HepG2 (cell line): ENCODE results near the gene OTOGL. TPM values are rescaled to one million over a fixed set of nuclear protein-coding genes. Genes with fewer than 3 reads are reported as not detected.

Experiments used
- ATAC-seq: fragments of 200-7000 bp; cut with Tn5 transposase; 3 replicates; pipeline ENCODE4 v1.9.1; 2020; ENCODE audit warnings: mild to moderate bottlenecking, moderate library complexity
- BruUV-seq: library from RNA; stranded (reverse); fragments of 400-500 nt; replicated peaks from 2 replicates; lab custom pipeline; 2021; lab: Mats Ljungman, UMichigan
- CTCF ChIA-PET: fragments of 300-600 bp; formaldehyde crosslinking; extraction: SDS; loops from one replicate; lab custom pipeline; 2021; ENCODE audit warnings: low total read pairs, inconsistent platforms, low intra/inter-chr PET ratio; lab: Yijun Ruan, JAX
- POLR2A ChIA-PET: fragments of 350-600 bp; sonication (Branson Sonifier 250); formaldehyde crosslinking; loops from one replicate; lab custom pipeline; 2020; ENCODE audit warnings: antibody characterized with exemption, inconsistent platforms; lab: Yijun Ruan, JAX
- DNase-seq: peaks from one replicate; pipeline ENCODE4 v3.0.0-alpha.2; 2015; ENCODE audit warnings: low spot score
- FAIRE-seq: peaks from 3 replicates; lab custom pipeline; 2011; peaks lifted over from hg19 to GRCh38; lab: Jason Lieb, UNC
- H2AFZ ChIP-seq: one replicate; pipeline ENCODE4 v1.6.1; 2011; ENCODE audit warnings: low read length, inconsistent platforms
- H3K27ac ChIP-seq: fragments of 300-600 bp; 3 replicates; pipeline ENCODE4 v1.8.0; 2011; ENCODE audit warnings: mixed run types, mild to moderate bottlenecking, mixed read lengths, low read length, inconsistent platforms; ENCODE audit not compliant: insufficient read depth; ENCODE audit errors: extremely low read length
- H3K27me3 ChIP-seq, 2 experiments: fragments of 200-600 bp in 1 of 2; 2 replicates in 1 of 2; 3 replicates in 1 of 2; pipeline versions ENCODE4 v1.6.0 to v1.8.0; 2011; ENCODE audit warnings: low read length in 2 of 2, mild to moderate bottlenecking in 2 of 2, moderate library complexity in 2 of 2, inconsistent platforms in 1 of 2; ENCODE audit not compliant: insufficient read depth in 2 of 2, control insufficient read depth in 1 of 2
- H3K36me3 ChIP-seq, 2 experiments: fragments of 200-600 bp in 1 of 2; replicated peaks in 1 of 2; 2 replicates in 1 of 2; 3 replicates in 1 of 2; pipeline versions ENCODE4 v1.5.1 to v1.8.0; 2011; ENCODE audit warnings: low read length in 2 of 2, inconsistent platforms in 1 of 2; ENCODE audit not compliant: insufficient read depth in 2 of 2, control insufficient read depth in 1 of 2
- H3K4me1 ChIP-seq: 2 replicates; pipeline ENCODE4 v1.5.1; 2012; ENCODE audit warnings: low read length, inconsistent platforms; ENCODE audit not compliant: insufficient read depth
- H3K4me2 ChIP-seq: 2 replicates; pipeline ENCODE4 v1.6.0; 2011; ENCODE audit warnings: low read depth, low read length, inconsistent platforms
- H3K4me3 ChIP-seq, 3 experiments: fragments of 200-600 bp in 1 of 3; sonication (generic), shearing (Covaris generic) in 1 of 3; replicated peaks in 1 of 3; 2 replicates each; pipeline ENCODE4 v1.5.1; 2011 to 2016; ENCODE audit warnings: low read length in 3 of 3, inconsistent platforms in 2 of 3, low read depth in 2 of 3, mild to moderate bottlenecking in 2 of 3, control low read depth in 1 of 3, mixed read lengths in 1 of 3; ENCODE audit not compliant: insufficient read depth in 1 of 3
- H3K79me2 ChIP-seq: one replicate; pipeline ENCODE4 v1.6.1; 2011; ENCODE audit warnings: low read length, inconsistent platforms; ENCODE audit not compliant: insufficient read depth
- H3K9ac ChIP-seq: 2 replicates; pipeline ENCODE4 v1.6.0; 2011; ENCODE audit warnings: mild to moderate bottlenecking, low read depth, low read length, inconsistent platforms; ENCODE audit not compliant: insufficient read depth
- H3K9me3 ChIP-seq: 2 replicates; pipeline ENCODE4 v1.5.1; 2012; ENCODE audit warnings: mild to moderate bottlenecking, low read length
- H4K20me1 ChIP-seq: 2 replicates; pipeline ENCODE4 v1.6.0; 2011; ENCODE audit warnings: inconsistent platforms, mild to moderate bottlenecking, low read length, moderate library complexity; ENCODE audit not compliant: insufficient read depth
- BORCS8-MEF2B ChIP-seq: sonication (generic); formaldehyde crosslinking; IDR thresholded peaks from 2 replicates; pipeline ENCODE4 v1.8.0; 2022; ENCODE audit warnings: mild to moderate bottlenecking, missing genetic modification reagents
- ERF ChIP-seq: IDR thresholded peaks from 2 replicates; pipeline ENCODE4 v1.6.1; 2018; ENCODE audit warnings: missing biosample characterization, missing genetic modification reagents
- SETDB1 ChIP-seq: sonication (generic); formaldehyde crosslinking; IDR thresholded peaks from 2 replicates; pipeline ENCODE4 v1.5.1; 2020; ENCODE audit warnings: missing genetic modification reagents, mild to moderate bottlenecking, borderline replicate concordance
- STAG1 ChIP-seq: sonication (generic); formaldehyde crosslinking; IDR thresholded peaks from 2 replicates; pipeline ENCODE4 v1.4.0; 2020; ENCODE audit warnings: missing genetic modification reagents
- ZNF343 ChIP-seq: sonication (generic); formaldehyde crosslinking; IDR thresholded peaks from 2 replicates; pipeline ENCODE4 v1.4.0; 2020; ENCODE audit warnings: mild to moderate bottlenecking, missing genetic modification reagents
- ZNF839 ChIP-seq: sonication (generic); formaldehyde crosslinking; IDR thresholded peaks from 2 replicates; pipeline ENCODE4 v1.4.0; 2020; ENCODE audit warnings: missing genetic modification reagents, mild to moderate bottlenecking, borderline replicate concordance
- WGBS: methylation state at CpG from one replicate; pipeline ENCODE4 v1.1.6; 2017; ENCODE audit warnings: low lambda C conversion rate; 5-methylcytosine and 5-hydroxymethylcytosine counted together
- in situ Hi-C: cut with HindIII; loops from 2 replicates; pipeline ENCODE4 v1.10.0; 2017; ENCODE audit warnings: low pct_unique_long_range_greater_than_20kb; ENCODE audit not compliant: extremely low pct_ligation_motif_present
- intact Hi-C: fragments of 100-400 bp; cut with micrococcal nuclease; formaldehyde crosslinking; loops from one replicate; pipeline ENCODE4 v1.10.0; 2022; ENCODE audit not compliant: unreplicated experiment
- polyA plus RNA-seq, 8 experiments: library from polyadenylated mRNA; depleted of rRNA in 3 of 8; stranded (reverse) in 7 of 8; unstranded in 1 of 8; fragments of >200 nt; fragmentation: Illumina TruSeq in 4 of 8; extraction: Trizol in 4 of 8; gene quantifications; 2 replicates each; pipeline versions ENCODE4 v1.2.1 to v1.2.3, GENCODE V29; 2011 to 2016; ENCODE audit warnings: low read depth in 4 of 8, missing spikeins in 1 of 8, mixed read lengths in 1 of 8; ENCODE audit not compliant: insufficient read depth in 1 of 8
- total RNA-seq, 5 experiments: library from RNA; depleted of rRNA; stranded (reverse); fragments of >200 nt; fragmentation: Illumina TruSeq; extraction: Trizol; gene quantifications; 2 replicates each; pipeline ENCODE4 v1.2.3, GENCODE V29; 2016; ENCODE audit warnings: low read depth in 1 of 5
- TF ChIP-seq, protein P1 (sequence below): sonication (generic); formaldehyde crosslinking; IDR thresholded peaks from 2 replicates; pipeline ENCODE4 v1.5.0; 2020; ENCODE audit warnings: mild to moderate bottlenecking, missing genetic modification reagents
- TF ChIP-seq, protein P2 (sequence below), 2 experiments: sonication (generic) in 1 of 2; formaldehyde crosslinking in 1 of 2; IDR thresholded peaks; 2 replicates each; pipeline versions ENCODE4 v1.5.1 to v1.6.1; 2011 to 2020; ENCODE audit warnings: borderline replicate concordance in 1 of 2, low read depth in 1 of 2, low read length in 1 of 2, mild to moderate bottlenecking in 1 of 2, missing genetic modification reagents in 1 of 2, moderate library complexity in 1 of 2
- TF ChIP-seq, protein P3 (sequence below): sonication (generic); formaldehyde crosslinking; IDR thresholded peaks from 2 replicates; pipeline ENCODE4 v1.4.0; 2020; ENCODE audit warnings: missing genetic modification reagents, borderline replicate concordance

Gene OTOGL
- total and polyA plus RNA-seq, 2 of the 13 experiments (the other 11 are each of a cell fraction or from before 2014, with no cell fraction given), result not detected

DNA sequence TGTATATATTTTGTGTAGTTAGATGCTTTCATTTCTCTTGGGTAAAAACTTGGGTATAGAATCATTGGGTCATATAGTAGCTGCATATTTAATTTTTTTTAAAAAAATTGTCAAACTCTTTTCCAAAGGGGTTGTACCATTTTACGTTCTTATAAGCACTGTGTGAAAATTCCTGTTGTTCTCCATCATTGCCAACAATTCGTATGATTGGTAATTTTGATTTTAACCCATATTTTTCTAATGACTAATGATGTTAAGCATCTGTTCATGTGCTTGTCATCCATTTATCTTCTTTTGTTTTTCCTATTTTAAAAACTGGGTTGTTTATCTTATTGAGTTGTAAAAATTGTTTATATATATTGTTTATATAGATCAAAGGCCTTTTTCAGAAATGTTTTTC is 77.4 kb downstream of the OTOGL start:
- 1% methylated on average over 2 of the region's 2 CpGs for WGBS
- in situ Hi-C loops (loop anchor here (25.0 kb wide), 1 partner anchor 389 kb away; no protein-coding TSS in a partner anchor), intact Hi-C loops (no loop called here)
- Histone ChIP-seq H3K4me3 (no peak overlapping the region), H4K20me1 (no peaks in the 10 kb centered on the region), H2AFZ (no peak overlapping the region), H3K9me3 (no peaks in the 10 kb centered on the region), H3K36me3 (no peaks in the 10 kb centered on the region), H3K9ac (no peak overlapping the region), H3K79me2 (no peaks in the 10 kb centered on the region), H3K27ac (no peak overlapping the region), H3K4me1 (no peaks in the 10 kb centered on the region), H3K4me2 (no peak overlapping the region), H3K27me3 (0 out of 5 replicates have a peak, but pooled peaks cover 0 to 1% of the 10 kb centered on the region in 2 experiments)
- FAIRE-seq, result no peak
- DNase-seq, result no peak
- no TSS peak for BruUV-seq
- TF ChIP-seq, protein P1, sequence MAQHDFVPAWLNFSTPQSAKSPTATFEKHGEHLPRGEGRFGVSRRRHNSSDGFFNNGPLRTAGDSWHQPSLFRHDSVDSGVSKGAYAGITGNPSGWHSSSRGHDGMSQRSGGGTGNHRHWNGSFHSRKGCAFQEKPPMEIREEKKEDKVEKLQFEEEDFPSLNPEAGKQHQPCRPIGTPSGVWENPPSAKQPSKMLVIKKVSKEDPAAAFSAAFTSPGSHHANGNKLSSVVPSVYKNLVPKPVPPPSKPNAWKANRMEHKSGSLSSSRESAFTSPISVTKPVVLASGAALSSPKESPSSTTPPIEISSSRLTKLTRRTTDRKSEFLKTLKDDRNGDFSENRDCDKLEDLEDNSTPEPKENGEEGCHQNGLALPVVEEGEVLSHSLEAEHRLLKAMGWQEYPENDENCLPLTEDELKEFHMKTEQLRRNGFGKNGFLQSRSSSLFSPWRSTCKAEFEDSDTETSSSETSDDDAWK, result no peak
- TF ChIP-seq STAG1 (no peak), SETDB1 (no peak), ERF (CRISPR knock-in tag) (no peak), ZNF839 (CRISPR knock-in tag) (no peak), ZNF343 (CRISPR knock-in tag) (no peak), BORCS8-MEF2B (CRISPR knock-in tag) (no peak)
- TF ChIP-seq, protein P2, sequence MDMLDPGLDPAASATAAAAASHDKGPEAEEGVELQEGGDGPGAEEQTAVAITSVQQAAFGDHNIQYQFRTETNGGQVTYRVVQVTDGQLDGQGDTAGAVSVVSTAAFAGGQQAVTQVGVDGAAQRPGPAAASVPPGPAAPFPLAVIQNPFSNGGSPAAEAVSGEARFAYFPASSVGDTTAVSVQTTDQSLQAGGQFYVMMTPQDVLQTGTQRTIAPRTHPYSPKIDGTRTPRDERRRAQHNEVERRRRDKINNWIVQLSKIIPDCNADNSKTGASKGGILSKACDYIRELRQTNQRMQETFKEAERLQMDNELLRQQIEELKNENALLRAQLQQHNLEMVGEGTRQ (IDR thresholded peaks at IDR 0.05; ENCODE audit: low read depth, low read length), result no peak
- TF ChIP-seq, protein P2 (CRISPR knock-in tag; IDR thresholded peaks at IDR 0.05; ENCODE audit: borderline replicate concordance), result no peak
- TF ChIP-seq, protein P3, sequence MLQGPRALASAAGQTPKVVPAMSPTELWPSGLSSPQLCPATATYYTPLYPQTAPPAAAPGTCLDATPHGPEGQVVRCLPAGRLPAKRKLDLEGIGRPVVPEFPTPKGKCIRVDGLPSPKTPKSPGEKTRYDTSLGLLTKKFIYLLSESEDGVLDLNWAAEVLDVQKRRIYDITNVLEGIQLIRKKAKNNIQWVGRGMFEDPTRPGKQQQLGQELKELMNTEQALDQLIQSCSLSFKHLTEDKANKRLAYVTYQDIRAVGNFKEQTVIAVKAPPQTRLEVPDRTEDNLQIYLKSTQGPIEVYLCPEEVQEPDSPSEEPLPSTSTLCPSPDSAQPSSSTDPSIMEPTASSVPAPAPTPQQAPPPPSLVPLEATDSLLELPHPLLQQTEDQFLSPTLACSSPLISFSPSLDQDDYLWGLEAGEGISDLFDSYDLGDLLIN, result no peak
- ATAC-seq, result no peak
- CTCF ChIA-PET, result no interaction called here
- POLR2A ChIA-PET, result no interaction called here
